ENCODE measurements around the gene SC5D. TPM values are rescaled to one million over a fixed set of nuclear protein-coding genes. Genes with fewer than 3 reads are reported as not detected.

The SC5D gene
- total and polyA plus RNA-seq, 2 of the 8 experiments (the other 6 are each of a cell fraction or from before 2014, with no cell fraction given) = 73.9 to 90.3 TPM

GRCh38 chr11:121309688-121310087 lies 17.1 kb downstream of the SC5D start (continued):
- TF ChIP-seq SP2 (IDR thresholded peaks at IDR 0.05; ENCODE audit: low read length) = no peak
- TF ChIP-seq ASH2L (IDR thresholded peaks at IDR 0.05; ENCODE audit: low read length) = no peak
- no peak for TF ChIP-seq RXRA (IDR thresholded peaks at IDR 0.05; ENCODE audit: insufficient read depth, low read depth, low read length)
- TF ChIP-seq SIN3A (conservative IDR thresholded peaks at IDR 0.05 in 1 of 2, IDR thresholded peaks at IDR 0.05 in 1 of 2; ENCODE audit: low read depth in 1 of 2, low read length in 2 of 2) = no peak

Measured in H1 (cell line).